Liver (tissue), 3 donors: ENCODE results near the gene NAGLU.
"Not testable (repeated sequence)": the region's sequence is repeated elsewhere in the genome, so short reads cannot be mapped to it uniquely, and the experiment has no call there.

Source experiments
- CTCF ChIP-seq: fragments of 150-350 bp; IDR thresholded peaks from 2 replicates; pipeline ENCODE4 v1.5.1; 2017; ENCODE audit warnings: improper control_type of control experiment, low read depth, low read length; ENCODE audit not compliant: missing input control
- EGR1 ChIP-seq, 2 donors: IDR thresholded peaks; 2 replicates each; pipeline ENCODE4 v1.6.1; 2016 to 2018; ENCODE audit warnings: antibody characterized with exemption in 2 of 2, low read depth in 2 of 2
- RAD21 ChIP-seq, 2 donors: IDR thresholded peaks; 2 replicates each; pipeline ENCODE4 v1.6.1; 2016; ENCODE audit warnings: antibody characterized with exemption in 2 of 2, mild to moderate bottlenecking in 2 of 2
- donor health status: healthy.
- donor health status: healthy.

DNA sequence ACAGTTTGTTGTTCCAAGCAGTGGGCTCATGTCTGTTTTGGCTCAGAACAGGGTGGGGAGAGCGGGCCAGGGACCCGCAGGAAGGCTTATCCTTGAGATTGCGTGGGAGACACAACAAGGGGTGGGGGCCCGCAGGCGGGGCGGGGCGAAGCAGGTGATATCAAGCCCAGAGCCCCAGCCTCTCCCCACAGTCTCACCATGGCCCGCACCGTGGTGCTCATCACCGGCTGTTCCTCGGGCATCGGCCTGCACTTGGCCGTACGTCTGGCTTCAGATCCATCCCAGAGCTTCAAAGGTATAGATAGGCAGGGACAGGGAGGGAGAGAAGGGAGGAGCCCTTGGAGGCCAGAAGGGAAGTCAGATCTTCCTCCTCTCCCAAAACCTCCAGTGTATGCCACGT lies 16.7 kb downstream of the NAGLU start, which contains the start of gene HSD17B1:
- TF ChIP-seq CTCF; RAD21 (IDR thresholded peaks at IDR 0.05); EGR1 (IDR thresholded peaks at IDR 0.05; ENCODE audit: low read depth in 2 of 2): not testable (repeated sequence)
